NB4 (cell line): Measurements from ENCODE around the gene COL9A3.

Source experiments
- DNase-seq: peaks from one replicate; pipeline ENCODE4 v3.0.0; 2010; ENCODE audit warnings: low read depth
- H3K4me3 ChIP-seq: one replicate; pipeline ENCODE4 v1.5.1; 2011; ENCODE audit warnings: mild to moderate bottlenecking, low read depth, low read length, moderate library complexity
- CTCF ChIP-seq: IDR thresholded peaks from one replicate; pipeline ENCODE4 v1.5.1; 2012; ENCODE audit warnings: low read depth, low read length
- MYC ChIP-seq: IDR thresholded peaks from 2 replicates; pipeline ENCODE4 v1.6.1; 2011; ENCODE audit warnings: low read depth, low read length
- POLR2A ChIP-seq: IDR thresholded peaks from 2 replicates; pipeline ENCODE4 v1.6.1; 2011; ENCODE audit warnings: mild to moderate bottlenecking; ENCODE audit not compliant: insufficient read length; ENCODE audit errors: extremely low read depth
- TF ChIP-seq, protein P1 (sequence below): IDR thresholded peaks from 2 replicates; pipeline ENCODE4 v1.6.1; 2011; ENCODE audit warnings: low read depth, low read length

The COL9A3 gene

GRCh38 chr20:62880935-62881661, 64.2 kb downstream of the COL9A3 start:
- TF ChIP-seq MYC = no peak
- no peak for TF ChIP-seq POLR2A
- no peak for TF ChIP-seq CTCF
- TF ChIP-seq, protein P1, sequence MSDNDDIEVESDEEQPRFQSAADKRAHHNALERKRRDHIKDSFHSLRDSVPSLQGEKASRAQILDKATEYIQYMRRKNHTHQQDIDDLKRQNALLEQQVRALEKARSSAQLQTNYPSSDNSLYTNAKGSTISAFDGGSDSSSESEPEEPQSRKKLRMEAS = no peak
- no peak overlapping the region for H3K4me3 ChIP-seq
- DNase-seq = no peak

- TF ChIP-seq MYC = no peak
These were observed 65.0 kb downstream of the COL9A3 start for GRCh38 chr20:62881662-62882395.

DNA sequence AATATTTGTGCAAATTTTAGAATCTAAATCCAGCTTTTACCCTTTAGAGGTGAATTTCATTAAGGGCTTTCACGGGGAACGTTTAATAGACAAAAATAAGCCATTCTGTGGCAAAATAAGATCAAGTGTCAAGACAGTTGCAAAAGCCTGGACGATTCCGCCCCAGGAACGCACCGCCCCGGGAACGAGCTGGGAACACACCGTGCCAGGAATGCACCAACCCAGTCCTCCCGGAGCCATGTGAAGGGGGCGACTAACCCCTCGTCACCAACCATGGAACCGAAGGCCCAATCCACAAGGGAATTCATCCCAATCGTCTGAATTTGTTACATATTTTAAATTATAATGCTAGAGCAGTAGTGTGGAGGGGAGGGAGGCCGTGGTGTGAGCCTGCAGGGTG, 65.6 kb downstream of the COL9A3 start:
- no peak overlapping the region for H3K4me3 ChIP-seq
- TF ChIP-seq, protein P1 = no peak
- TF ChIP-seq POLR2A (no peak), MYC (no peak), CTCF (no peak)
- DNase-seq = no peak

More at GRCh38 chr20:62881662-62882395, 65.0 kb downstream of the COL9A3 start:
- DNase-seq = no peak
- no peak overlapping the region for H3K4me3 ChIP-seq

DNA sequence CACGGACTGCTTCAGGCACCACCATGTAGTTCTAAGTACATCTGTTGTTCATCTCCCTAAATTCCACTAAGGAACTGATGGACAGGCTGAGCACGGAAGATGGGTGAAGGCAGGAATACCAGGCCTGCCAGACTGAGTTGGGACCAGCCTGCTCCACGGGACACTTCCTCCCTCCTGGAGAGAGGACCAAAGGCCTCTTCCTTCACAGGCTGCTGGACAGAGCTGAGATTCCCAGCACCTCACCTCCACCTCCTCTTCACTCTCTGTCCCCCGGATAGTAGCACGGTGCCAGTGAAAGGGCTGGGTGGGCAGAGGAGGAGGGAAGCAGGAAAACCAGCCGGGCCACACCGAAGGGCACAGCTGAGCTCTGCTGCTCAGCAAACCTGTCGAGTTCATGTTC, 67.7 kb downstream of the COL9A3 start:
- H3K4me3 ChIP-seq = no peak overlapping the region
- DNase-seq = no peak
- TF ChIP-seq CTCF = no peak
- TF ChIP-seq, protein P1 = no peak
- no peak for TF ChIP-seq MYC
- TF ChIP-seq POLR2A = no peak

GRCh38 chr20:62885046-62885895, 68.4 kb downstream of the COL9A3 start:
- H3K4me3 ChIP-seq = no peak overlapping the region
- no peak for TF ChIP-seq MYC
- TF ChIP-seq CTCF = no peak
- no peak for TF ChIP-seq POLR2A
- TF ChIP-seq, protein P1 = no peak
- DNase-seq = no peak
